Endodermal cell (in vitro differentiated cells): ENCODE measurements around the gene CTSA. TPM values are rescaled to one million over a fixed set of nuclear protein-coding genes. Genes with fewer than 3 reads are reported as not detected.
A peak's percentile ranks its signal among the peaks of the same experiment; 100 is the strongest.

Source experiments
- DNase-seq: peaks from one replicate; pipeline ENCODE4 v3.0.0-alpha.2; 2017
- H3K27ac ChIP-seq: 2 replicates; pipeline ENCODE4 v1.5.1; 2013; ENCODE audit warnings: mild to moderate bottlenecking, low read depth, low read length, moderate library complexity
- H3K27me3 ChIP-seq: 2 replicates; pipeline ENCODE4 v1.6.1; 2013; ENCODE audit warnings: mild to moderate bottlenecking, low read length, moderate library complexity; ENCODE audit not compliant: insufficient read depth, control insufficient read depth, poor library complexity, severe bottlenecking
- H3K36me3 ChIP-seq: 2 replicates; pipeline ENCODE4 v1.7.0; 2013; ENCODE audit warnings: mild to moderate bottlenecking, low read length, moderate library complexity; ENCODE audit not compliant: control insufficient read depth, insufficient read depth
- H3K4me1 ChIP-seq: one replicate; pipeline ENCODE4 v1.7.0; 2013; ENCODE audit warnings: low read length; ENCODE audit not compliant: control insufficient read depth, insufficient read depth
- H3K4me3 ChIP-seq: 2 replicates; pipeline ENCODE4 v1.5.1; 2013; ENCODE audit warnings: mild to moderate bottlenecking, low read length, moderate library complexity
- H3K9ac ChIP-seq: 2 replicates; pipeline ENCODE4 v1.6.1; 2013; ENCODE audit warnings: mild to moderate bottlenecking, low read length, moderate library complexity; ENCODE audit not compliant: poor library complexity, severe bottlenecking; ENCODE audit errors: extremely low read depth
- H3K9me3 ChIP-seq: 2 replicates; pipeline ENCODE4 v1.6.1; 2013; ENCODE audit warnings: mild to moderate bottlenecking, low read length, moderate library complexity; ENCODE audit not compliant: control insufficient read depth
- H3K27ac Mint-ChIP-seq: 2 replicates; pipeline ENCODE4 v1.8.0; 2020; ENCODE audit warnings: mixed read lengths
- H3K27me3 Mint-ChIP-seq: 2 replicates; pipeline ENCODE4 v1.8.0; 2021; ENCODE audit warnings: mild to moderate bottlenecking, mixed read lengths; ENCODE audit not compliant: insufficient read depth
- H3K36me3 Mint-ChIP-seq: 2 replicates; pipeline ENCODE4 v1.8.0; 2020; ENCODE audit warnings: low read depth, mixed read lengths
- H3K4me1 Mint-ChIP-seq: 2 replicates; pipeline ENCODE4 v1.8.0; 2020; ENCODE audit warnings: mixed read lengths
- H3K4me3 Mint-ChIP-seq: 2 replicates; pipeline ENCODE4 v1.8.0; 2020; ENCODE audit warnings: mild to moderate bottlenecking, moderate library complexity, mixed read lengths
- H3K9me3 Mint-ChIP-seq: 2 replicates; pipeline ENCODE4 v1.8.0; 2020; ENCODE audit warnings: mild to moderate bottlenecking, mixed read lengths
- WGBS, 2 experiments: methylation state at CpG; one replicate each; pipeline versions ENCODE4 v1.1.5 to v1.1.7; 2013; ENCODE audit warnings: missing lambda C conversion rate in 2 of 2, mixed read lengths in 1 of 2; ENCODE audit not compliant: insufficient coverage in 1 of 2, insufficient read length in 1 of 2; 5-methylcytosine and 5-hydroxymethylcytosine counted together
- total RNA-seq, 2 donors: library from RNA; stranded (reverse); fragmentation: NEBNext Ultra II Directional in 1 of 2; extraction: Animal tissue kit (Norgen Biotek cat#: 25700) in 1 of 2; gene quantifications; 2 replicates in 1 of 2; 3 replicates in 1 of 2; pipeline ENCODE4 v1.2.1, GENCODE V29; 2021
- TF ChIP-seq, protein P1 (sequence below): fragments of 200-600 bp; sonication (generic); conservative IDR thresholded peaks from 2 replicates; pipeline ENCODE4 v1.5.0; 2021; ENCODE audit warnings: antibody characterized with exemption, mild to moderate bottlenecking

Gene CTSA
- total RNA-seq, 2 donors from 2014 or later = 70.7 to 84.8 TPM

DNA sequence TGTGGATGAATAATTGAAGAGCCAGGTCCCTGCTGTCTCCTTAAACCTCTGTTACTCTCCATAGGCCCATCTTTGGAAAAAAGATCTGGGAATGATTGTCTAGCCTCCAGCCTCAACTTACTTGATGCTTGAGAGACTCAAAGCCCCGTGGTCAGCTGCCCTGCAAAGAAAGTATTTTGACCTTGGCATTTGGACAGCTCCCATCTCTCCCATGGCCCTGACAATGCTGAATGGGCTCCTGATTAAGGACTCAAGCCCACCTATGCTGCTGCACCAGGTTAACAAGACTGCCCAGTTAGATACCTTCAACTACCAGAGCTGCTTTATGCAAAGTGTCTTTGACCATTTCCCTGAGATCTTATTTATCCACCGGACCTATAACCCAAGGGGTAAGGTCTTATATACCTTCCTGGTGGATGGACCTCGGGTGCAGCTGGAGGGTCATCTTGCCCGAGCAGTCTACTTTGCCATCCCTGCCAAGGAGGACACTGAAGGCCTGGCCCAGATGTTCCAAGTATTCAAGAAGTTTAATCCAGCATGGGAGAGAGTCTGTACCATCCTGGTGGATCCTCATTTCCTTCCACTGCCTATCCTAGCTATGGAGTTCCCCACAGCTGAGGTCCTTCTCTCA lies 8.6 kb upstream of the CTSA start:
- TF ChIP-seq, protein P1, sequence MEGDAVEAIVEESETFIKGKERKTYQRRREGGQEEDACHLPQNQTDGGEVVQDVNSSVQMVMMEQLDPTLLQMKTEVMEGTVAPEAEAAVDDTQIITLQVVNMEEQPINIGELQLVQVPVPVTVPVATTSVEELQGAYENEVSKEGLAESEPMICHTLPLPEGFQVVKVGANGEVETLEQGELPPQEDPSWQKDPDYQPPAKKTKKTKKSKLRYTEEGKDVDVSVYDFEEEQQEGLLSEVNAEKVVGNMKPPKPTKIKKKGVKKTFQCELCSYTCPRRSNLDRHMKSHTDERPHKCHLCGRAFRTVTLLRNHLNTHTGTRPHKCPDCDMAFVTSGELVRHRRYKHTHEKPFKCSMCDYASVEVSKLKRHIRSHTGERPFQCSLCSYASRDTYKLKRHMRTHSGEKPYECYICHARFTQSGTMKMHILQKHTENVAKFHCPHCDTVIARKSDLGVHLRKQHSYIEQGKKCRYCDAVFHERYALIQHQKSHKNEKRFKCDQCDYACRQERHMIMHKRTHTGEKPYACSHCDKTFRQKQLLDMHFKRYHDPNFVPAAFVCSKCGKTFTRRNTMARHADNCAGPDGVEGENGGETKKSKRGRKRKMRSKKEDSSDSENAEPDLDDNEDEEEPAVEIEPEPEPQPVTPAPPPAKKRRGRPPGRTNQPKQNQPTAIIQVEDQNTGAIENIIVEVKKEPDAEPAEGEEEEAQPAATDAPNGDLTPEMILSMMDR = no peak
- no peak overlapping the region for H3K27ac Mint-ChIP-seq
- peak overlapping the region; percentile 90 for H3K4me3 Mint-ChIP-seq

GRCh38 chr20:45883100-45883469 lies 8.1 kb upstream of the CTSA start:
- Histone ChIP-seq H3K4me1 (no peaks in the 10 kb centered on the region), H3K4me3 (no peak overlapping the region), H3K27ac (no peak overlapping the region), H3K9ac (no peak overlapping the region), H3K36me3 (peaks cover 24% of the 10 kb centered on the region), H3K9me3 (no peaks in the 10 kb centered on the region), H3K27me3 (no peaks in the 10 kb centered on the region)
- Mint-ChIP-seq H3K4me1 (peaks cover 6% of the 10 kb centered on the region), H3K36me3 (peaks cover 29% of the 10 kb centered on the region), H3K4me3 (no peak overlapping the region), H3K27me3 (no peaks in the 10 kb centered on the region), H3K9me3 (no peaks in the 10 kb centered on the region), H3K27ac (no peak overlapping the region)
- 93 to 94% methylated on average over 9 of the region's 9 CpGs for WGBS, 2 experiments
- no peak for DNase-seq
- TF ChIP-seq, protein P1 = no peak

More for the DNA sequence above, 8.6 kb upstream of the CTSA start:
- peaks cover 6% of the 10 kb centered on the region for H3K4me1 Mint-ChIP-seq
- Histone ChIP-seq H3K27ac (no peak overlapping the region), H3K36me3 (peaks cover 29% of the 10 kb centered on the region), H3K27me3 (no peaks in the 10 kb centered on the region), H3K4me3 (no peak overlapping the region), H3K9ac (no peak overlapping the region), H3K4me1 (no peaks in the 10 kb centered on the region), H3K9me3 (no peaks in the 10 kb centered on the region)
- DNase-seq = no peak
- WGBS, 2 experiments = 96 to 100% methylated on average over 4 of the region's 4 CpGs
- no peaks in the 10 kb centered on the region for H3K27me3 Mint-ChIP-seq
- no peaks in the 10 kb centered on the region for H3K9me3 Mint-ChIP-seq
- H3K36me3 Mint-ChIP-seq = peaks cover 27% of the 10 kb centered on the region

- Histone ChIP-seq H3K27me3 (no peaks in the 10 kb centered on the region), H3K4me3 (no peak overlapping the region), H3K9ac (no peak overlapping the region), H3K27ac (no peak overlapping the region), H3K4me1 (no peaks in the 10 kb centered on the region), H3K9me3 (no peaks in the 10 kb centered on the region), H3K36me3 (peaks cover 23% of the 10 kb centered on the region)
- TF ChIP-seq, protein P1 = no peak
- no peak overlapping the region for H3K27ac Mint-ChIP-seq
- H3K27me3 Mint-ChIP-seq = no peaks in the 10 kb centered on the region
- peaks cover 3% of the 10 kb centered on the region for H3K4me1 Mint-ChIP-seq
- WGBS, 2 experiments = 93 to 94% methylated on average over 14 to 19 of the region's 19 CpGs
- no peak for DNase-seq
- H3K4me3 Mint-ChIP-seq = no peak overlapping the region
- H3K9me3 Mint-ChIP-seq = no peaks in the 10 kb centered on the region
- peaks cover 29% of the 10 kb centered on the region for H3K36me3 Mint-ChIP-seq
Observed at GRCh38 chr20:45886590-45887345, 4.4 kb upstream of the CTSA start.
